Hematopoietic multipotent progenitor cell treated with erythropoietin and hydrocortisone succinate and interleukin-3 and kit ligand, for 4 days (in vitro differentiated cells): Measurements from ENCODE around the gene XPC.

Experiments
- DNase-seq: peaks from one replicate; pipeline ENCODE4 v3.0.0-alpha.2; 2015

The XPC gene

GRCh38 chr3:14169871-14170270 lies 8.5 kb downstream of the XPC start:
- no peak for DNase-seq

DNA sequence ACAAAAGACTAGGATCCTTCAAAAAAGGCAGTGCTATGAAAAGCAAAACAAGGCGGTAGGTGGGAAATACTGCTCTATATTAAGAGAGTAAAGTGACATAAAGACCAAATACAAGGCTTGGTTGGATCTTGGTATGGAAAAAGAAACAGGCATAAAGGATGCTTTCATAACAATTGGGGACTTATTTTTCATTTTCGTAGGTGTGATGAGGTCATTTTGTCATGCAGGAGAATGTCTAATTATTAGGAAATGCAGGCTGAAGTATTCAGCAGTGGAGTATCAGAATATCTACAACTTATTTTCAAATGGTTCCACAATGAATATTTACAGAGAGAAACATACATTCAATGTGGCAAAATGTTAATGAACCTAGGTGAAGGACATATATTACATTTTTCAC lies 9.0 kb downstream of the XPC start:
- no peak for DNase-seq

GRCh38 chr3:14166877-14167603 lies 11.4 kb downstream of the XPC start:
- no peak for DNase-seq

- peak; percentile 24 for DNase-seq
Measured at GRCh38 chr3:14162178-14162577, 16.2 kb downstream of the XPC start.

- DNase-seq, result no peak
Measured at GRCh38 chr3:14161282-14161681, 17.1 kb downstream of the XPC start.

GRCh38 chr3:14159426-14159825 lies 19.0 kb downstream of the XPC start:
- no peak for DNase-seq

- no peak for DNase-seq
Measured at GRCh38 chr3:14158370-14158769, 20.0 kb downstream of the XPC start.

- DNase-seq, result no peak
Measured at GRCh38 chr3:14157951-14158350, 20.4 kb downstream of the XPC start.

DNA sequence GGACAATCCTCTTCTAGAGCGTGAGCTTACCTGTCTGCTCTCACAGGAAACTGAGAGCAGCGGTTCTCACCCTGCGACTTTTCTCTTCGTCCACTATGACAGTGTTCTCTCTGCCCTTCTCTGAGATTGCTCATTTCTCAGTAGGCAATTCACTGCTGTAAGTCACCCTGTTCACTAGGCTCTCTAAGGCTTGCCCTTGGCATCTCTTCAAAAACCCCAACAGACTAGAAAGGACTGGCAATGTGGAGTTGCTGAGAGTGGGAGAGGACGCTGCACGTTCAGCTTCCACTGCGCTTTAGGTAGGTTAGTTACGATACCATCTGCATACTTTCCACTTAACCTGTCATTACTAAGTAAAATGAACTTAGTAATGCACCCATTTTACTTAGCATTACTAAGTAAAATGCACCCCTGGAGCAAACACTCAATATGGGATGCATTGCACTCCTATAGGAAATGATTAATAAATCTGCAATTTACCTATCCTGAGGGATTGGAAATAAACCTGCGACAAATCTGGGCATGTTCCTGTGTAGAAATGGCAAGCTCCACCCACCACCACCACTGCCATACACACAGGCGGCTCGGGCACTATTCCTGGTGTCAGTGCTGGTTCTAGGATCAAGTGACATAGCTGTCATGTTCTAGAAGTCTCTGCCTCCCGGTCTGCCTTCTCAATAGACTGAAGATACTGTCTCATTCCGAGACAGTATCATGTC lies 21.4 kb downstream of the XPC start:
- DNase-seq, result no peak

DNA sequence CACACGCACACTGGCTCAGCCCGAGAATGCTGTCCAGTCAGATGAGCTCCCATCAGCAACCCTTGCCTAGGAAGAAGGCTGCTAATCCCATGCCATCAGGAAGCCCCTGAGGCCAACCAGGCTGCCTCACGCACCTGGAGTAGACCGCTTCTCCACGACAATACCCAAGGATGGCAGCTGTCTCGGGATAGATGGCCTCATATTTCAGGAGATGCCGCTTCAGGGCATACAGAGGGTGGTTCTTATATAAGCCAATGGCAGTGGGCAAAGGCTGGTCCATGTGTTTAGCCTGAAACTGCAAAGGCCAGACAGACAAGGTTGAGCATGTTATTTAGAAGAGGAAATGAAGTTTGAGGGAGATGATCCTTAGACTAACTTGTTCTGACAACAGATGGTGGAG lies 22.2 kb downstream of the XPC start:
- no peak for DNase-seq

DNA sequence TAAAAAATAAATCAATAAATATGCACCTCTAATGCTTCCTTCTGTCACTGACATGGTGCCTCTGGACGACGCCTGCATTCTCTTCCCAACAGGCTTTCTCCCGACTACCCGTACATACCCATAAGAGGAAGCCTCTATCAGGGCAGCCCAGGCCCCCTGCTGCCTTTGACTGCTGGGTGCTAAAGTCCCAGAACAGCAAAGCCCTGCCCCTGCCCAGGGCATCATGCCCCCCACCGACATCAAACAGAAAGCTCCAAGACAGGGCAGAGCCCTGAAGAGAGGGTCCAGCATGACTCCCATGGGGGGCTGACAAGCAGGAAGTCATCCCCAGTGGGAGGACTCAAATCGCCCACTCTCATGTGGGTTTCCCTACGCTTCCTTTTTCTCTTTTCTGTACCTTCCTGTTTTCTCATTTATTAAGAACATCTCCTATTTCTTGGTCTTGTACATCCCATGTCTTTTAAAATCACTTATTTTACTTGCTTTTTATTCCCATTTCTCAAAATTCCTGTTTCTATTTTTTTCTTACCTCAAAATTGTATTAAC lies 23.4 kb downstream of the XPC start:
- DNase-seq, result no peak

- no peak for DNase-seq
Measured at GRCh38 chr3:14154276-14154675, 24.1 kb downstream of the XPC start.

GRCh38 chr3:14153663-14154062 lies 24.7 kb downstream of the XPC start:
- DNase-seq, result no peak

DNA sequence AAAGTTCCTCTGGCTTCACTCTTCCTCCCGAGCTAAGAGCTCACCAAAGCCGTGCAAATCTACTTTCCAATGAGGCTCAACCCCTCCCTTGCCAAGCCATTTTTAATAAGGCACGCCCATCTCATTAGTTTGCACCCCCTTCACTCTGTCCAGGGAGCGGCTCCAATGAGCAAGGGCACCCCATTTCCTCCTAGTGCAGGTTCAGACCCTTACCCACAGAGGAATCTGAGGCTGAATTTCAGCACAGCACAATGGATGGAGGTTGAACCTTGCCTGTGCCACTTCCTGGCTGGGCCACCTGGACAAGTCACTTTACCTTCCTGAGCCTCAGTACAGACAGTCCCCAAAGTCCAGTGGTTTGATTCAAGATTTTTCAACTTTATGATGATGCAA lies 25.4 kb downstream of the XPC start:
- DNase-seq, result no peak

- DNase-seq, result peak; percentile 61
Measured at GRCh38 chr3:14152233-14152962, 26.0 kb downstream of the XPC start.

GRCh38 chr3:14151471-14152083 lies 26.8 kb downstream of the XPC start:
- no peak for DNase-seq

DNA sequence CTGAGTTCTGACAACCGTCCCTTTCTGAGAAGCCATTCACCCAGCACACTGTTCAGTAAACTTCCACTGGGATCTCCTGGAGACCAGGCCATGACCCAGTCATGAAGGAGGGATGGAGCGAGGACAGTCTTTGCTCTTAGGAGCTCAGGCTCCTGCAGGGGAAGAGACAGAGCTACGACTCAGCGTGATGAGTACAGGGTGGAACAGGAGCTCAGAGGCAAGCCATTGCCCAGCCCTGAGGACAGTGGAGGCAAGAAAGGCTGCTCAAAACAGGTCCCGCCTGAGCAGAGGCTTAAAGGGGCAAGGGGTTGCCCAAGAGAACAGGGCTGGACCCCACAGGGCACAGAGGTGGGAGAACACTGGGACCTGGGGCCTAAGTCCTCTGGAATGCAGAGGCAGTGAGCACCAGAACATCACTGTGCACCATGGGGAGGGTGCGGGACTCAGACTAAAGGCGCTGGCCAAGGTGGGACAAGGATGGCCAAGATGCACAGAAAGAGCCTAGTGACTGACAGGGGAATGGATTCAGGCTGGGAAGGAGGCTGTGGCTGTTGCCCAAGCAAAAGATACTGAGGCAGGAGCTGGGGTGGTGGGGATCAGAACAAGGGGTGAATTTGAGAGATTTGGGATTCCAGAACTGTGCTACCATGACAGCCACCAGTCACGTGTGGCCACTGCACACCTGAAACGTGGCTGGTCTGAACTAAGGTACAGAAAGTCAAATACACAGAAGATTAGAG lies 27.7 kb downstream of the XPC start:
- no peak for DNase-seq

DNA sequence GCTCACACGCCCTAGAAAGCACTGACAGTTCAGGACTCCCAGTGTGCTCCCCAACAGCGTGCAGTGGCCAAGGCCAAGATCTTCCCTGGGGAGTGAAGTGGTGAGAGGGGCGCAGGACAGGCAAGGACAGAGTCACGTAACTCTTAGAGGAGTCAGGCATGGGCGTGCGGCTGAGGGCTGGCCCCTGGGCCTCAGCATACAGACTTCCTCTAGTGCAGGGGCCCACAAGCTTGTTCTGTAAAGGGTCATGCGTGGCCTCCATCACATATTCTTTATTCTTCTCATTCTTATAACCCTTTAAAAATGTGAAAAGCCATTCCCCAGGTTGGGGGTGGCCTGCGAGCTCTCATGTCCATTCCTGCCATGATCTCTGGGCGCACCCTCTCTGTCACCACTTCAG lies 28.3 kb downstream of the XPC start:
- no peak for DNase-seq

- DNase-seq, result peak; percentile 23
Measured at GRCh38 chr3:14148041-14148985, 30.1 kb downstream of the XPC start.

DNA sequence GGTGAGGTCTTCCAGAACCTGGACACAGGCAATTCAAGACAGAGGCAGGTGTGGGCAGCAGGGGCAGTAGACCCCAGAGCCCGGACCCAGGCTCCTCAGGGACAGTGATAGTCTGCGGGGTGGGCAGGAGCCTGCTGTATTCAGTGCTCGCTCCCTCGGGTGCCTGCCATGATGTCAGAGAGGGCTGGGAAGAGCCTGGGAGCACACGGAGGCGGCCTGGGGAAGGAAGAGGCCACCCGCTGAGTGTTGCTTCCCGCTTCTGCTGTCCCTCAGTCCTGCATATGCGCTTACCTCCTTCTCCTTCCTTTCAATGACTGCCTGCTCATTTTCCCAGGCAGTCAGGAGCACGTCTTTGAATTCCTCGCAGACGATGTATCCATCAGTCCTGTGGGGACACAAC lies 30.8 kb downstream of the XPC start:
- no peak for DNase-seq

DNA sequence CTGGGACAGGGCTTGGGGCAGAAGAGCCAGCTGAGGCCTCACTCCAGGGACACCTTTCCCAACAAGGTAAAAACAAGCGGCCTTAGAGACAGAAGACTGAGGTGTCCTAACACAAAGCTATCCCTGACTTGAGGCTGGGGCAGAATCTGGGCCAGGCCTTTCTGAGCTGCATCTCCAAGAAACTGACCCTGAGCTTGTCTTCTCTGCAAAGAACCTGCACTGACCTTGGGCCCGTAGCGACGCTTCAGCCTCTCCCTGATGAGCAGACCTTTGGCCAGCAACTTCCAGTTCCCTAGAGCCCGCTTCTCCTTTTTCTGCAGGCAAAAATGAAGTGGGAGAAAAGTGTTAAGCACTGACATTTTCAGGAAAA lies 31.4 kb downstream of the XPC start:
- DNase-seq, result no peak
